Measurements from ENCODE around the gene RASAL1.
A peak's percentile ranks its signal among the peaks of the same experiment; 100 is the strongest.
"Not testable (repeated sequence)": the region's sequence is repeated elsewhere in the genome, so short reads cannot be mapped to it uniquely, and the experiment has no call there.

The RASAL1 gene

GRCh38 chr12:113138826-113139225 lies 3.3 kb upstream of the RASAL1 start:
- no peak for DNase-seq (ENCODE audit: low spot score)

- no peak for DNase-seq (ENCODE audit: low spot score)
These were observed 2.6 kb upstream of the RASAL1 start for GRCh38 chr12:113137861-113138783.

GRCh38 chr12:113136990-113137511 lies 1.5 kb upstream of the RASAL1 start:
- no peak for DNase-seq (ENCODE audit: low spot score)

GRCh38 chr12:113136128-113136989 lies 798 bp upstream of the RASAL1 start:
- peak; percentile 70 for DNase-seq (ENCODE audit: low spot score)

- DNase-seq (ENCODE audit: low spot score), result no peak
These were observed 1.0 kb downstream of the RASAL1 start for GRCh38 chr12:113134521-113134951.

GRCh38 chr12:113134071-113134470 lies 1.5 kb downstream of the RASAL1 start:
- no peak for DNase-seq (ENCODE audit: low spot score)

- no peak for DNase-seq (ENCODE audit: low spot score)
These were observed 1.9 kb downstream of the RASAL1 start for GRCh38 chr12:113133666-113134065.

- DNase-seq (ENCODE audit: low spot score), result no peak
These were observed 2.5 kb downstream of the RASAL1 start for GRCh38 chr12:113133036-113133435.

GRCh38 chr12:113131556-113131955 lies 4.0 kb downstream of the RASAL1 start:
- no peak for DNase-seq (ENCODE audit: low spot score)

GRCh38 chr12:113130457-113131135 lies 5.0 kb downstream of the RASAL1 start:
- DNase-seq (ENCODE audit: low spot score), result peak; percentile 76

GRCh38 chr12:113129664-113130456 lies 5.7 kb downstream of the RASAL1 start:
- DNase-seq (ENCODE audit: low spot score), result no peak

GRCh38 chr12:113128802-113129663 lies 6.5 kb downstream of the RASAL1 start:
- DNase-seq (ENCODE audit: low spot score), result no peak

- no peak for DNase-seq (ENCODE audit: low spot score)
These were observed 7.8 kb downstream of the RASAL1 start for GRCh38 chr12:113127791-113128199.

- no peak for DNase-seq (ENCODE audit: low spot score)
These were observed 14.7 kb downstream of the RASAL1 start for GRCh38 chr12:113120670-113121370.

- DNase-seq (ENCODE audit: low spot score), result peak; percentile 74
These were observed 15.4 kb downstream of the RASAL1 start for GRCh38 chr12:113119980-113120669.

- no peak for DNase-seq (ENCODE audit: low spot score)
These were observed 17.4 kb downstream of the RASAL1 start for GRCh38 chr12:113118142-113118541.

GRCh38 chr12:113117684-113118083 lies 17.9 kb downstream of the RASAL1 start:
- not testable (repeated sequence) for DNase-seq (ENCODE audit: low spot score)

- DNase-seq (ENCODE audit: low spot score), result no peak
These were observed 18.7 kb downstream of the RASAL1 start for GRCh38 chr12:113116875-113117274.
